Measurements from ENCODE around the gene CEBPG.

Gene CEBPG

DNA sequence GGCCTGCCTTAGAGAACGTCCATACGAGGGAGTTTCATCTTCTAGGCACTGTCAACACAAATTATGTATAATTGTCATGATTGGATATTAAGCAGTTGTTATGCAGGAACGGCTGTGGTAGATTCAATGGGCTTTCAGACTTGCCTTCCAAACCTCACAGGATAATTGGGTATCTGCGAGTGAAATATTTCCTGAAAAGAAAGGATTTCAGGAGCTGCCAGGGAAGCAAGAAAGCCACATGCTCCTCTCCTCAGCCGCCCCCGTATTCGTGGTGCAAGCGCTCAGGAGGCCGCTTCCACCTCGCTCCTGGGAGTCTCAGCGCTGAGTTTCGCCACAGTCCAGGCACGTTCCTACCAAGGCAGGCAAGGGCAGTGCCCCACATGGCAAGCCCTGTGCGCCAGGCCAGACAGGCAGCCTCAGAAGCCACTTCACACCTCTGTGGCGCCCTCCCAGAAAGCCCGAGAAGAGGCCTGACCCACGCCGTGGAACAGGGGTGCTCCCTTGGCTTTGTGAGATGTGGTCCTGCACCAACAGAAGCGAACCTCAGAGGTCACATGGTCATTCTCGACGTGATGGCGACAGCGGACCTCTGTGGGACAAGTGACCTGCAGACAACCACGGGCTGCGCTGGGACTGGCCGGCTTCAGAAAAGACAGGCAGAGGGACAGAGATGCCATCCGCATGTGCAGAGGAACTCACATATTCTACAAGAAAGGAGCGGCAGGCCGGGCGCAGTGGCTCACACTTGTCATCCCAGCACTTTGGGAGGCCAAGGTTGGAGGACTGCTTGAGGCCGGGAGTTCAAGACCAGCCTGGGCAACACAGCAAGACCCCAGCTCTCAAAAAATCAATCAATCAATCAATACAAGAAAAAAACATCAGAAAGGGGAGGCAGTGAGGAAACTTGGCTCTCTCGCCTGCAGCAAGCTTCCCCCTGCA is 41.4 kb downstream of the CEBPG start:
- no peaks in the 10 kb centered on the region for H3K79me2 ChIP-seq (ENCODE audit: insufficient read depth, low read depth)
- H3K4me2 ChIP-seq = no peak overlapping the region

DNA sequence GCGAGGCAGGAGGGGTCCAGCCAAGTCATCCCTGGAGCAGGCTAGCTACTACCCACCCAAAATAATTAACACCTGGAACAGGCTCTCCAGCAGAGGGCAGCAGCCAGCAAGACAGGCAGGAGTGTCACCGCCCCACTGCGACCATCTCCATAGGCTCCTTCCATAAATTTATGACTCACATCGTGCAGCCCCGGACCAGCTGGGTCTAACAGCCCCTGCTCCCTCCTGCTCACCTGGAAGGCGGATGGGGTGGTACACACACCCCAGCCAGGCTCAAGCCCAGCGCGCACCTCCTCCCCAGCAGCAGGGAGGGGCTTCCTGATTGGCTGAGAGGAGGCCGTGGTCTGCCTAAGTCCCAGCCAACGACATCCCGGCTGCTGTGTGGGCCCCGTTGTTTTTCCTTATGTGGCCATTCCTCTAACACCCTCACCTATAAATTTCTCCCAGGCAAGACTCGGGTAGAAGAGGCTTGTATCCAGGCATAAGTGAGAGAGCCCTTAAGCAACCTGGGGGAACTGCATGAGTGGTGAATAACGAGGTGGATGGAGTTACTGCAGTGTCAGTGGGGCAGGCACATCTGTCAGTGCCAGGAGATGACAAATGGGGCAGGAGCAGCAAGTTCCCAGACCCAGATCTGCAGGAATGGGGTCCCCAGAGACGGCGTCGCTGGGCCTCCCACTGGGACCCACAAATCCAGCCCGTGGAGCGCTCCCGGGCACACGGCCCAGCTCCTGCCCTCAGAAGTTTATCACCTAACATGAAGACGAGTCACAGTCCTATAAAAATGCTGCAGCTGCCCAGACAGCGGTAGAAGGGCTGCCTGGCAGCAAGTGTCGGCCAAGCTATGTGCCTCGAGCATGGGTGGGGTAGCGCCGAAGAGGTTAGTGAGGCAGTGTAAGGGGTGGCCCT is 43.1 kb downstream of the CEBPG start:
- no peak overlapping the region for H3K4me2 ChIP-seq
- no peak overlapping the region for H3K4me3 ChIP-seq (IDR thresholded peaks at IDR 0.05; ENCODE audit: insufficient read depth, low read depth, low read length)
- no peak overlapping the region for H2AFZ ChIP-seq (ENCODE audit: low read depth)
- TF ChIP-seq, protein P1, sequence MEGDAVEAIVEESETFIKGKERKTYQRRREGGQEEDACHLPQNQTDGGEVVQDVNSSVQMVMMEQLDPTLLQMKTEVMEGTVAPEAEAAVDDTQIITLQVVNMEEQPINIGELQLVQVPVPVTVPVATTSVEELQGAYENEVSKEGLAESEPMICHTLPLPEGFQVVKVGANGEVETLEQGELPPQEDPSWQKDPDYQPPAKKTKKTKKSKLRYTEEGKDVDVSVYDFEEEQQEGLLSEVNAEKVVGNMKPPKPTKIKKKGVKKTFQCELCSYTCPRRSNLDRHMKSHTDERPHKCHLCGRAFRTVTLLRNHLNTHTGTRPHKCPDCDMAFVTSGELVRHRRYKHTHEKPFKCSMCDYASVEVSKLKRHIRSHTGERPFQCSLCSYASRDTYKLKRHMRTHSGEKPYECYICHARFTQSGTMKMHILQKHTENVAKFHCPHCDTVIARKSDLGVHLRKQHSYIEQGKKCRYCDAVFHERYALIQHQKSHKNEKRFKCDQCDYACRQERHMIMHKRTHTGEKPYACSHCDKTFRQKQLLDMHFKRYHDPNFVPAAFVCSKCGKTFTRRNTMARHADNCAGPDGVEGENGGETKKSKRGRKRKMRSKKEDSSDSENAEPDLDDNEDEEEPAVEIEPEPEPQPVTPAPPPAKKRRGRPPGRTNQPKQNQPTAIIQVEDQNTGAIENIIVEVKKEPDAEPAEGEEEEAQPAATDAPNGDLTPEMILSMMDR (conservative IDR thresholded peaks at IDR 0.05; ENCODE audit: low read depth, low read length) = peak; percentile 77
- H3K9ac ChIP-seq = no peak overlapping the region
- no peaks in the 10 kb centered on the region for H3K36me3 ChIP-seq (ENCODE audit: insufficient read depth)
- no peaks in the 10 kb centered on the region for H3K79me2 ChIP-seq (ENCODE audit: insufficient read depth, low read depth)
- H3K4me1 ChIP-seq (ENCODE audit: low read depth, poor library complexity, severe bottlenecking) = no peaks in the 10 kb centered on the region
- no peak overlapping the region for H3K27ac ChIP-seq
- no peaks in the 10 kb centered on the region for H4K20me1 ChIP-seq (ENCODE audit: insufficient read depth)
- H3K27me3 ChIP-seq (ENCODE audit: insufficient read depth, low read depth) = no peaks in the 10 kb centered on the region

More for the DNA sequence above, 41.4 kb downstream of the CEBPG start:
- Histone ChIP-seq H3K9ac (no peak overlapping the region), H3K4me3 (IDR thresholded peaks at IDR 0.05; ENCODE audit: insufficient read depth, low read depth, low read length) (no peak overlapping the region), H4K20me1 (ENCODE audit: insufficient read depth) (no peaks in the 10 kb centered on the region), H3K36me3 (ENCODE audit: insufficient read depth) (no peaks in the 10 kb centered on the region), H2AFZ (ENCODE audit: low read depth) (no peak overlapping the region), H3K4me1 (ENCODE audit: low read depth, poor library complexity, severe bottlenecking) (no peaks in the 10 kb centered on the region), H3K27me3 (ENCODE audit: insufficient read depth, low read depth) (no peaks in the 10 kb centered on the region), H3K27ac (no peak overlapping the region)
- TF ChIP-seq, protein P1 (conservative IDR thresholded peaks at IDR 0.05; ENCODE audit: low read depth, low read length) = no peak

DNA sequence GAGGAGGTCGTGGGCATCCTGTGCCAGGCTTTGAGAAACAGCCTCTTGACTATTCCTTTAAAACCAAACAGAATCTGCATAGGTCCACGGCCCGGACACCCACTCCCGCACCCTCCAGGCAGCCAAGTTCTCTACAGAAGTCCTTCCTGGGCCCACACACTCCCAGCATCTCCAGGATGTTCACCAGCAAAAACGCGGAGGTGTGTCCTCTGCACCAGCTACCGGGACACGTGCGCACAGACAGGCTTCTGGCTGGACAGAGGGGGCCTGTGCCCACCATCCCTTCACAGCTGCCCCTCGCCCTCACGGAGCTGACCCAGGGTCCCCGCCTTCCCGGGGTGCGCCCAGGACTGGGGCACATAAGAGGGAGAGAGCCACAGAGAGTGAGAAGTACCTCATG is 44.2 kb downstream of the CEBPG start:
- Histone ChIP-seq H3K36me3 (ENCODE audit: insufficient read depth) (no peaks in the 10 kb centered on the region), H3K27ac (no peak overlapping the region), H3K79me2 (ENCODE audit: insufficient read depth, low read depth) (no peaks in the 10 kb centered on the region), H3K27me3 (ENCODE audit: insufficient read depth, low read depth) (no peaks in the 10 kb centered on the region), H2AFZ (ENCODE audit: low read depth) (no peak overlapping the region), H3K4me3 (IDR thresholded peaks at IDR 0.05; ENCODE audit: insufficient read depth, low read depth, low read length) (no peak overlapping the region), H3K4me2 (no peak overlapping the region), H3K4me1 (ENCODE audit: low read depth, poor library complexity, severe bottlenecking) (no peaks in the 10 kb centered on the region), H3K9ac (no peak overlapping the region), H4K20me1 (ENCODE audit: insufficient read depth) (no peaks in the 10 kb centered on the region)
- TF ChIP-seq, protein P1 (conservative IDR thresholded peaks at IDR 0.05; ENCODE audit: low read depth, low read length) = no peak

DNA sequence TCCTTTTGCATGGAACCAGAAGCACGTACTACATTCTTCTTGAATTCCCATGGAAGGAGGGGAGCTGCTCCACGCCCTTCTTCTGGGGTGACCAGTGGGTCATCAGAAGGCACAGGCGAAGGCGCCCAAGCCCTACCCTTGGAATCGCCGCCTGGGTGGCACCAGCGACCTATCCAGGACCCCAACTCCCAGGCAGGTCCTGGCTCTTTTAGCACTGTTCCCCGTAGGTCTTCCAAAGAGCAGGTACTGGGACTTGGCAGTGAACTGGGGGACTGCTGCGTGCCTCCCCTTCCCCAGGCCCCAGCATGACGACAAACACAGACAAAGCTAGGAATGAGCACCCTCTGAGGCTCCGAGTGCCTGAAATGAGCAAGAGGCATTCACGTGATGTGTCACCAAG is 45.0 kb downstream of the CEBPG start:
- no peaks in the 10 kb centered on the region for H3K27me3 ChIP-seq (ENCODE audit: insufficient read depth, low read depth)
- H3K79me2 ChIP-seq (ENCODE audit: insufficient read depth, low read depth) = no peaks in the 10 kb centered on the region
- H3K4me3 ChIP-seq (IDR thresholded peaks at IDR 0.05; ENCODE audit: insufficient read depth, low read depth, low read length) = no peak overlapping the region
- H4K20me1 ChIP-seq (ENCODE audit: insufficient read depth) = no peaks in the 10 kb centered on the region
- no peak overlapping the region for H3K9ac ChIP-seq
- no peak overlapping the region for H3K27ac ChIP-seq
- no peak overlapping the region for H3K4me2 ChIP-seq
- TF ChIP-seq, protein P1 (conservative IDR thresholded peaks at IDR 0.05; ENCODE audit: low read depth, low read length) = no peak
- no peaks in the 10 kb centered on the region for H3K36me3 ChIP-seq (ENCODE audit: insufficient read depth)
- no peak overlapping the region for H2AFZ ChIP-seq (ENCODE audit: low read depth)
- H3K4me1 ChIP-seq (ENCODE audit: low read depth, poor library complexity, severe bottlenecking) = no peaks in the 10 kb centered on the region
